MCF 10A (cell line): Measurements from ENCODE around the gene HECTD4. TPM values are rescaled to one million over a fixed set of nuclear protein-coding genes. Genes with fewer than 3 reads are reported as not detected.

Experiments
- BruUV-seq: library from RNA; stranded (reverse); fragments of 400-500 nt; replicated peaks from 2 replicates; lab custom pipeline; 2021; lab: Mats Ljungman, UMichigan
- CTCF ChIA-PET: fragments of 300-600 bp; sonication (Branson Sonifier 250); formaldehyde crosslinking; extraction: SDS; loops from one replicate; lab custom pipeline; 2021; ENCODE audit warnings: antibody characterized with exemption, inconsistent platforms; lab: Yijun Ruan, JAX
- POLR2A ChIA-PET: fragments of 300-600, 350-650 bp; sonication (Branson Sonifier 250); formaldehyde crosslinking; extraction: SDS; loops from one replicate; lab custom pipeline; 2020; ENCODE audit warnings: antibody characterized with exemption, inconsistent platforms; lab: Yijun Ruan, JAX
- DNase-seq: peaks from one replicate; pipeline ENCODE4 v3.0.0-alpha.2; 2018; ENCODE audit not compliant: unreplicated experiment
- H3K27ac Mint-ChIP-seq: one replicate; pipeline ENCODE4 v1.8.0; 2022; ENCODE audit warnings: mild to moderate bottlenecking, low read depth, mixed read lengths; ENCODE audit not compliant: unreplicated experiment
- H3K27me3 Mint-ChIP-seq: one replicate; pipeline ENCODE4 v1.8.0; 2022; ENCODE audit warnings: mixed read lengths; ENCODE audit not compliant: insufficient read depth, unreplicated experiment
- H3K36me3 Mint-ChIP-seq: one replicate; pipeline ENCODE4 v1.8.0; 2022; ENCODE audit warnings: mild to moderate bottlenecking, moderate library complexity, mixed read lengths; ENCODE audit not compliant: insufficient read depth, unreplicated experiment
- H3K4me1 Mint-ChIP-seq: one replicate; pipeline ENCODE4 v1.8.0; 2022; ENCODE audit warnings: mixed read lengths; ENCODE audit not compliant: insufficient read depth, unreplicated experiment
- H3K4me3 Mint-ChIP-seq: one replicate; pipeline ENCODE4 v1.8.0; 2022; ENCODE audit warnings: mild to moderate bottlenecking, moderate library complexity, mixed read lengths; ENCODE audit not compliant: unreplicated experiment
- H3K9me3 Mint-ChIP-seq: one replicate; pipeline ENCODE4 v1.8.0; 2022; ENCODE audit warnings: mixed read lengths; ENCODE audit not compliant: unreplicated experiment
- intact Hi-C: fragments of 100-400 bp; cut with micrococcal nuclease; formaldehyde crosslinking; loops from 2 replicates; pipeline ENCODE4 v1.14.1; 2022
- total RNA-seq: library from RNA; stranded (reverse); gene quantifications from 2 replicates; pipeline ENCODE4 v1.2.3, GENCODE V29; 2022
- TF ChIP-seq, protein P1 (sequence below): fragments of 200-600 bp; IDR thresholded peaks from one replicate; pipeline ENCODE4 v1.8.0; 2022; ENCODE audit warnings: antibody characterized with exemption, mild to moderate bottlenecking; ENCODE audit not compliant: unreplicated experiment

The HECTD4 gene
- total RNA-seq, 1 experiment from 2014 or later = 35.2 TPM

DNA sequence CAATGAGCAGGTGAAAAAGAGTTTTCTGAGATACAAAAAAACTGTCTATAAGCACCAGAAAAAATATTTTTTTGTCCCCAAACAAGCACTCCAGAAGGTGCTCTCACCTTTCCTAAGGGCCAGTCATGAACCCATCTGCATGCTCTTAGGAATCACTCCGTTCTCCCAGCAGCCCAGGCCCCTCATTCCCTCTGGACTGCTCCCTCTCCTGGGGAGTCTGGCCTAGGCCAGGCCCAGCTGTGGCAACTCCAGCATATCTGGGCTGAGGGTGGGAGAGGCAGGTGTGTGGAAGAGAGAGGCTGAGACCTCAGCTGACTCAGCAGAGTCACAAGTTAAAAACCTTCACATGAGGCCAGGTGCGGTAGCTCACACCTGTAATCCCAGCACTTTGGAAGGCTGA is 202.3 kb downstream of the HECTD4 start:
- Mint-ChIP-seq H3K4me3 (no peak overlapping the region), H3K36me3 (peaks cover 74% of the 10 kb centered on the region), H3K27ac (no peak overlapping the region), H3K27me3 (no peaks in the 10 kb centered on the region), H3K9me3 (no peaks in the 10 kb centered on the region), H3K4me1 (no peaks in the 10 kb centered on the region)
- no TSS peak for BruUV-seq
- no peak for DNase-seq
- TF ChIP-seq, protein P1, sequence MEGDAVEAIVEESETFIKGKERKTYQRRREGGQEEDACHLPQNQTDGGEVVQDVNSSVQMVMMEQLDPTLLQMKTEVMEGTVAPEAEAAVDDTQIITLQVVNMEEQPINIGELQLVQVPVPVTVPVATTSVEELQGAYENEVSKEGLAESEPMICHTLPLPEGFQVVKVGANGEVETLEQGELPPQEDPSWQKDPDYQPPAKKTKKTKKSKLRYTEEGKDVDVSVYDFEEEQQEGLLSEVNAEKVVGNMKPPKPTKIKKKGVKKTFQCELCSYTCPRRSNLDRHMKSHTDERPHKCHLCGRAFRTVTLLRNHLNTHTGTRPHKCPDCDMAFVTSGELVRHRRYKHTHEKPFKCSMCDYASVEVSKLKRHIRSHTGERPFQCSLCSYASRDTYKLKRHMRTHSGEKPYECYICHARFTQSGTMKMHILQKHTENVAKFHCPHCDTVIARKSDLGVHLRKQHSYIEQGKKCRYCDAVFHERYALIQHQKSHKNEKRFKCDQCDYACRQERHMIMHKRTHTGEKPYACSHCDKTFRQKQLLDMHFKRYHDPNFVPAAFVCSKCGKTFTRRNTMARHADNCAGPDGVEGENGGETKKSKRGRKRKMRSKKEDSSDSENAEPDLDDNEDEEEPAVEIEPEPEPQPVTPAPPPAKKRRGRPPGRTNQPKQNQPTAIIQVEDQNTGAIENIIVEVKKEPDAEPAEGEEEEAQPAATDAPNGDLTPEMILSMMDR = no peak
- POLR2A ChIA-PET = no interaction called here
- intact Hi-C loops = no loop called here
- CTCF ChIA-PET = interaction anchor here (0.7 to 2.3 kb wide), 2 partner anchors 16 to 18 kb away, joined by 3 to 7 read pairs; no protein-coding TSS in a partner anchor

DNA sequence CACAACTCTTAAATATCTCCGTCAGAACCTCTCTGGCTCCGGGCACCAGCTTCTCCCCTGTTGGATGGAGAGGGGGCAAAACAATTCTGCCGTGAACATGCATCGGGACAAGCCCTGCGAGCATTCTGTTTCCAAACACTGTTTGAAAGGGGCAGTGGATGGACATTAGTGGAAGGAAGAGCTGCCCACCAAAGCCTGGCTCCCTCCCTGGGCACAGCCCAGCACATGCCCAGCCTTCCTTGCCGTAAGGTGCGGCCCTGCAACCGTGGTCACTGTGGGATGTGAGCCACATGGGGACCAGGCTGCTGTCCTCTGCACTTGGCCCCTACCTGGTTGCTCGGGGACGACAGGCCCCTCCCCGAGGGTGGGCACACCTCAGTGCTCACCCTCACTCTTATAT is 202.9 kb downstream of the HECTD4 start:
- CTCF ChIA-PET = interaction anchor here (0.5 to 2.3 kb wide), 2 partner anchors 18 to 52 kb away, joined by 3 to 7 read pairs; no protein-coding TSS in a partner anchor
- POLR2A ChIA-PET = interaction anchor here (1.0 kb wide), 1 partner anchor 17 kb away, joined by 3 read pairs; no protein-coding TSS in a partner anchor
- Mint-ChIP-seq H3K36me3 (peaks cover 77% of the 10 kb centered on the region), H3K27me3 (no peaks in the 10 kb centered on the region), H3K4me3 (no peak overlapping the region), H3K27ac (no peak overlapping the region), H3K9me3 (no peaks in the 10 kb centered on the region), H3K4me1 (no peaks in the 10 kb centered on the region)
- no TSS peak for BruUV-seq
- TF ChIP-seq, protein P1 = no peak
- no peak for DNase-seq
- intact Hi-C loops = no loop called here

DNA sequence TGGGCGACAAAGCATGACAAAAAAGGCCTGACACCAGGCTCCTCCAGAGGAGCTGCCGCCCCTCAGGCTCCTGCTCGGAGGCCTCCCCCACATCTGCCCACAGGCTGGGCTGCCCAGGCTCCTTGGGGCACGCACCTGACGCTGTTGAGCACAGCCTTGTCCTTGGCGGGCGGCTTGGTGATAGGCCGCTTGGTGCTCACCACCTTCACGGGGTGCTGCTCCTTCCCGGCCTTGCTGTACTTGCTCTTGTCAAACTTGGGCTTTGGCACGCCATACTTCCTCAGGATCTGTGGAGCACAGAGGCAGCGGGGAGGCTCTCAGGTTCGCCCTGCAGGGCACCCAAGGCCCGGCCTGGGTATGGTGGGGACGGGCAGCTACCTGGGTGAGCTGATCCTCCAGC is 203.4 kb downstream of the HECTD4 start:
- Mint-ChIP-seq H3K9me3 (no peaks in the 10 kb centered on the region), H3K27ac (no peak overlapping the region), H3K4me3 (no peak overlapping the region), H3K36me3 (peaks cover 75% of the 10 kb centered on the region), H3K4me1 (no peaks in the 10 kb centered on the region), H3K27me3 (no peaks in the 10 kb centered on the region)
- intact Hi-C loops = no loop called here
- DNase-seq = no peak
- no TSS peak for BruUV-seq
- CTCF ChIA-PET = interaction anchor here (0.5 to 0.7 kb wide), 2 partner anchors 39 to 51 kb away, joined by 3 read pairs; no protein-coding TSS in a partner anchor
- TF ChIP-seq, protein P1 = no peak
- POLR2A ChIA-PET = interaction anchor here (1.0 kb wide), 1 partner anchor 18 kb away, joined by 3 read pairs; no protein-coding TSS in a partner anchor

DNA sequence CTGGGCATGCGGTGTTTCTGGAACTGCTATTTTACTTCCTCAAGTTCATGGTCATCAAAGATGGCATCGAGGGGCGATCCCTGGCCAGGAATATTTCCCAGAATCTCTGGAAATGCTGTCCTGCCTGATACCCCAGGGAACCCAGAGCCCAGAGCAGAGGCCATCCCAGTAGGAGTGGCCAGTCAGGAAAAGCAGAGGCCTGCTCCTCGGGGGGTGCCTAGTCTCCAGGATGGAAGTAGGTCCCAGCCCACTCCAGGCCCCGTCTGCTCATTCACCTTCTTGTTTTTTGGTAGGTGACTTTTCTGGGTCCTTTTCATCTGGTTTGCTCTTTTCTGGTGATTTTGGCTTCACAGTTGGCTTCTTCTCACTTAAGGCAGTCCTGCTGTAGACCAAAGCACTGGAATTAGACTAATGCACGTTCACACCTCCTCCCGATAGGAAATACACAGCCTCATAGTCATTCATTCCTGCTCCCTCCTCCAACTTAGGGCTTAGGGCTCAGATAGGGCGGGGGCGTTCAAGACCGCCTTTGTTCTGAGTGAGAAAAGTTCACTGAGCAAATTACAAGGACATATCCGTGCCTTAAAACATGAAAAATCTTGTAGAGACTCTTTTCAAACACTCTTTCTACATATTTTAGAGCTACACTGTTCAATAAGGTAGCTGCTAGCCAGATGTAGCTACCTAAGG is 205.8 kb downstream of the HECTD4 start:
- TF ChIP-seq, protein P1 = no peak
- Mint-ChIP-seq H3K4me3 (no peak overlapping the region), H3K36me3 (peaks cover 72% of the 10 kb centered on the region), H3K9me3 (no peaks in the 10 kb centered on the region), H3K4me1 (no peaks in the 10 kb centered on the region), H3K27ac (no peak overlapping the region), H3K27me3 (no peaks in the 10 kb centered on the region)
- BruUV-seq = no TSS peak
- CTCF ChIA-PET = interaction anchor here (0.6 kb wide), 2 partner anchors 35 to 249 kb away, joined by 3 read pairs; no protein-coding TSS in a partner anchor
- no peak for DNase-seq
- POLR2A ChIA-PET = no interaction called here
- intact Hi-C loops = no loop called here
